GM19023 (cell line): ENCODE results near the gene AP2A1.

Source experiments
- ATAC-seq: cut with Tn5 transposase; IDR thresholded peaks from one replicate; pipeline ENCODE4 v1.9.1; 2021; ENCODE audit warnings: mild to moderate bottlenecking, moderate library complexity; ENCODE audit not compliant: unreplicated experiment

Gene AP2A1

DNA sequence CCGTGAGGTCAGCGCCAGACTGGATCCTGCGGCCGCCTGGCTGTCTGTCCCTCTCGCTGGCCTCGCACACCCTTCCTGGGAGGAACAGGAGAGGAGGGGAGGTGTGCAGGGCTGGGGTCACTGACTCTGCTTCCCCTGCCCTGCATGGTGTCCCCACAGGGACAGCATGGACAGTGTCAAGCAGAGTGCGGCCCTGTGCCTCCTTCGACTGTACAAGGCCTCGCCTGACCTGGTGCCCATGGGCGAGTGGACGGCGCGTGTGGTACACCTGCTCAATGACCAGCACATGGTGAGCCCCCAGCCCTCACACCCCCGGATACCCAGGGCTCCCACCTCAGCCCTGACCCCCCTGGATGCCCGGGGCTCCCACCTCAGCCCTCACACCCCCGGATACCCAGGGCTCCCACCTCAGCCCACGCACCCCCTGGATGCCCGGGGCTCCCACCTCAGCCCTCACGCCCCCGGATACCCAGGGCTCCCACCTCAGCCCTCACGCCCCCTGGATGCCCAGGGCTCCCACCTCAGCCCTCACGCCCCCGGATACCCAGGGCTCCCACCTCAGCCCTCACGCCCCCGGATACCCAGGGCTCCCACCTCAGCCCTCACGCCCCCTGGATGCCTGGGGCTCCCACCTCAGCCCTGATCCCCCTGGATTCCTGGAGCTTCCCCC is 25.1 kb downstream of the AP2A1 start:
- no peak for ATAC-seq

GRCh38 chr19:49792829-49793560 is 26.2 kb downstream of the AP2A1 start:
- ATAC-seq: no peak

- ATAC-seq: no peak
Measured at GRCh38 chr19:49793561-49793840, 26.7 kb downstream of the AP2A1 start.

DNA sequence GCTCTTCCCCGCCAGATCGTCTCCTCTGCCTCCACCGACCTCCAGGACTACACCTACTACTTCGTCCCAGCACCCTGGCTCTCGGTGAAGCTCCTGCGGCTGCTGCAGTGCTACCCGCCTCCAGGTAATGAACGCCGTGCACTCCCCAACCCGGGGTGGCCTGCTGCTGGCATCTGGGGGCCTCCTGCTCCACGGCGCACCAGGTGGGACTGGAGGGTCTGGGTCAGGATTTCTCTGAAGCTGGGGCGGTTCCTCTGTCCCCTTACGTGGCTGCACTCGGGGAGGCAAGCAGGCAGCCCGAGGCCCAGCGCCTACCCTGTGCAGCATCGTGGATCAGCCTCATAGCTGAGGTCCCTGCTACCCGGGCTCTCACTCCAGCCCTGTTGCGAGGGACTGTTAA is 28.8 kb downstream of the AP2A1 start:
- no peak for ATAC-seq

DNA sequence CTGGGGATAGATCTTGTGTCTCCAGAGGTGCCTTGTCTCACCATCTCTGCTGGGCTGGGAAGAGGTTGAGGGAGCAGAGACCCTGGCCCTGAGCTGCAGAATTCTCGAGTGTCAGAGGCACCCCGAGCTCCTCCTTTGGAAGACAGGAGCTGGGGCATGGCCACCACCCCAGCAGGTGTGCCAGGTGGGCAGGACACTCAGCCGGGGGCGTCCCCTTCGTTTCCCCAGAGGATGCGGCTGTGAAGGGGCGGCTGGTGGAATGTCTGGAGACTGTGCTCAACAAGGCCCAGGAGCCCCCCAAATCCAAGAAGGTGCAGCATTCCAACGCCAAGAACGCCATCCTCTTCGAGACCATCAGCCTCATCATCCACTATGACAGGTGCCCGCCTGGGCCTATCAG is 31.8 kb downstream of the AP2A1 start:
- ATAC-seq: no peak

DNA sequence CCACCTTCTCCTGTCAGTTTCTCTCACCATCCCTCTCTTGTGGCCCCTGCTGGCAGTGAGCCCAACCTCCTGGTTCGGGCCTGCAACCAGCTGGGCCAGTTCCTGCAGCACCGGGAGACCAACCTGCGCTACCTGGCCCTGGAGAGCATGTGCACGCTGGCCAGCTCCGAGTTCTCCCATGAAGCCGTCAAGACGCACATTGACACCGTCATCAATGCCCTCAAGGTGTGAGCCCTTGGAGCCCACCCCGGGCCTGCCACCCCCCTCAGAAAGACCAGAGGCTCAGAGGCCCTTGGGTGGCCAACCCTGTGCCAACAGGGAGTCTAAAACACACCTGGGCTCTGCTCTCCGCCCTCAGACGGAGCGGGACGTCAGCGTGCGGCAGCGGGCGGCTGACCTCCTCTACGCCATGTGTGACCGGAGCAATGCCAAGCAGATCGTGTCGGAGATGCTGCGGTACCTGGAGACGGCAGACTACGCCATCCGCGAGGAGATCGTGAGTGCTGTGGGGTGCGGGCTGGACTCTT is 32.5 kb downstream of the AP2A1 start:
- ATAC-seq: no peak

DNA sequence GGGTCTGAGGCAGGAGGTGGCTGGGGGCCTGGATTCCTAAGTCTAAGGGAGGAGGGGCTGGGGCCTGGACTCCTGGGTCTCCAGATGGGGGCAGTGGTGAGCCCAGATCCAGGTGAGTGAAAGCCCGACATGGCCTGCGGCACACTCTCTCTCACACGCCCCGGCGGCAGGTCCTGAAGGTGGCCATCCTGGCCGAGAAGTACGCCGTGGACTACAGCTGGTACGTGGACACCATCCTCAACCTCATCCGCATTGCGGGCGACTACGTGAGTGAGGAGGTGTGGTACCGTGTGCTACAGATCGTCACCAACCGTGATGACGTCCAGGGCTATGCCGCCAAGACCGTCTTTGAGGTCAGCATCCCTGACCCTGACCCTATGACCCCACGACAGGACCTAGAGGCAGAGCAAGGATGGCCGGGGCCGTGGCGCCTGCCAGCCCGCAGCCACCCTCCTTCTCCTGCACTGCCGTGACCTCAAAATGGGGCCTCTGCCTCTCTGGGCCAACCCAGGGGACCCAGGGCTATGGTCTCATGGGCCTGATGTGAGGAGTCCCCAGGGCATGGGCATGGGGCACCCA is 33.1 kb downstream of the AP2A1 start:
- ATAC-seq: no peak

DNA sequence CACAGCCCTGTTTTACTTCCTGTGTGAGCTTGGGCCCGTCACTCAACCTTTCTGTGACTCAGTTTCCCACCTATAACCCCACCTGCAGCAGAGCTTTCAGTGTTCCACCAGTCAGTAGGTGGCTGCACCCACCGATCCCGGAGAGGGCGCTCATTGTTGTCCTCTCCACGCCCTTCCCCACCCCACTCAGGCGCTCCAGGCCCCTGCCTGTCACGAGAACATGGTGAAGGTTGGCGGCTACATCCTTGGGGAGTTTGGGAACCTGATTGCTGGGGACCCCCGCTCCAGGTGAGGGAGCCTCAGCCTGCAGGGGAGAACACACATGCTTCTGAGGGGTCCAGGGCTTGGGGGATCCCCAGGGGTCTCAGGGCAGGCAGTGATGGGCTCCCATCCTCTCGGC is 34.0 kb downstream of the AP2A1 start:
- ATAC-seq: no peak

GRCh38 chr19:49801401-49801888 is 34.6 kb downstream of the AP2A1 start:
- no peak for ATAC-seq

DNA sequence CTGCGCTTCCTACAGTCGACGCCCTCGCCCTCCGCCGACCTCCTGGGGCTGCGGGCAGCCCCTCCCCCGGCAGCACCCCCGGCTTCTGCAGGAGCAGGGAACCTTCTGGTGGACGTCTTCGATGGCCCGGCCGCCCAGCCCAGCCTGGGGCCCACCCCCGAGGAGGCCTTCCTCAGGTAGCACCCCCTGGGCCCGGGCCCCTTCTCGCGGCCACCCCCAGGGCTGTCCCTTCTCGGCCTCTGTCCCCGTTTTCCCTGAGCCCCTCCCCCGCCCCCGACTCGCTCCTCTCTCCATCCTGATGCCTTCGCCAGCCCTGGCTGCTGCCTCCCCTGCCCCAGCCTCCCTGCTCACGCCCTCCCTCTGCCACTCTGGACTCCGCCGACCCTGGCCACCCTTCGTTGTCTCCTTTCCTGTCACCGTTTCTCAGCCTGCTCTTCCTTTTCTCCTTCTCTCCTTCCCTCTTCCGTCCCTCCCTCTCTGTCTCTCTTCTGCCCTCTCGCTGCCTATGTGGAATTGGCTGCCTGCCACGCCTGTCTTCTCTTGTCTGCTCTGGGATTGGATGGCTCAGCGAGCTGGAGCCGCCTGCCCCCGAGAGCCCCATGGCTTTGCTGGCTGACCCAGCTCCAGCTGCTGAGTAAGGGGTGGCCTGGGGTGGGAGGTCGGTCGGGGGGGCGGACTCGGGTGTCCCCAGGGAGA is 35.3 kb downstream of the AP2A1 start:
- no peak for ATAC-seq

DNA sequence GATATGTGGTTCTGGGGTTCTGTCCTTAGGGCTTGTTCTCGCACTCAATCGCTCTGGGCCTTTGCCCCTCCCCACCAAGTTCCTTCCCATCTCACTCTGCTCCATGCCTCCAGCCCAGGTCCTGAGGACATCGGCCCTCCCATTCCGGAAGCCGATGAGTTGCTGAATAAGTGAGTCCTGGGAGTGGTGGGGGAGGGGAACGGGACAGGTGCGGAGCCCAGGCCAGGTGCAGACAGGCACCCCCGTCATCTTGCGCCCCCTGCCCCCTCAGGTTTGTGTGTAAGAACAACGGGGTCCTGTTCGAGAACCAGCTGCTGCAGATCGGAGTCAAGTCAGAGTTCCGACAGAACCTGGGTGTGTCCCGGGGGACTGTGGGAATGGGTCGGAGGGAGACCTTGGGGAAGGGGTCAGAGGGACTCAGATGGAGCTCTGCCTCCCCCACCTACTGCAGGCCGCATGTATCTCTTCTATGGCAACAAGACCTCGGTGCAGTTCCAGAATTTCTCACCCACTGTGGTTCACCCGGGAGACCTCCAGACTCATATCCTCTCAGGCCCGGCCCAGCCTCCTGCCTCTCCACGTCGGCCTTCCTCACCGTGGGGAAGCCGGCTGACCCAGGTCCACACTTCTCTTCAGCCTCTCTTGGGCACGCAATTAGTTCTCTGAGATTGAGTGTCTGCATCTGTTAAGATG is 36.2 kb downstream of the AP2A1 start:
- no peak for ATAC-seq

DNA sequence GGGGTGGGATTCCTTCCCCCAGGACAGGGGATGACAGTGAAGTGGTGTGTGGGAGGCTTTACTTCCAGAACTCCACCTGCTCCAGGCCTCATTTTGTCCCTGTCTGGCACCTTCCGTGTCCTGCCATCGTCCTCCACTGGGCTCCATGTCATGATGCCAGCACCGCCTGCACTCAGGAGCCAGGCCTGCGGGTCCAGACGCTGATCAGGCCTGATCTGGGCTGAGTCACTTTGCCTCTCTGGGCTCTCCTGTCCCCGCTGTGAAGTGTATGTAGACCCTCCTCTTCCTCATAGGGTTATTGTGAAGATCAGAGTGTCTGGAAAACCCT is 36.7 kb downstream of the AP2A1 start:
- ATAC-seq: no peak

DNA sequence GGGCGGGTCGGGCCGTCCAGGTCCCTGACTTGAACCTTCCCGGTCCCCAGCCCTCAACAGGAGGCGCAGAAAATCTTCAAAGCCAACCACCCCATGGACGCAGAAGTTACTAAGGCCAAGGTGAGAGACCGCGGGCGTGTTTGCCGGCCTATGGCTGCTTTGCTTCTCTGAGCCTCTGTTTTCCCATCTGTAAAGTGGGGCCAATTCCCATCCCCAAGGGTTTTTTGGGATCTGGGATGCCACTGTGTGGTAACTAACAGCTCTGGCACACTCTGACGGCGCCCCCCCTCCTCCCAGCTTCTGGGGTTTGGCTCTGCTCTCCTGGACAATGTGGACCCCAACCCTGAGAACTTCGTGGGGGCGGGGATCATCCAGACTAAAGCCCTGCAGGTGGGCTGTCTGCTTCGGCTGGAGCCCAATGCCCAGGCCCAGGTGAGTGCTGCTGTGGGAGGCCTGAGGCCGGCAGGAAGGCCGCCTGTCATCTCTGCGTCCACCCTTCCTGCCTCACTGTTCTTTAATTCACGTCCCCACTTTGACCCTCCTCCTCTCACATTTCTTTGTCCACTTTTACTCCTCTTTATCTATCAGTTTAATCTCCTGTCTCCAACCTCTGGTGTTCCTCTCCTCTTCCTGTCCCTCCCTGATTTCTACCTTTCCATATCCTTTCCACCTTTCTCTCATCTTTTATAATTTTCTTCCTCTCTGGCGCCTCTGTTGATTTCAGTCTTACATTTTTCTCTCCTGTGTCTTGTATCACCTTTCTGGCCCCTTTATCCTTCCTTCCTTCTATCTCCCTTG is 39.2 kb downstream of the AP2A1 start:
- ATAC-seq: no peak

DNA sequence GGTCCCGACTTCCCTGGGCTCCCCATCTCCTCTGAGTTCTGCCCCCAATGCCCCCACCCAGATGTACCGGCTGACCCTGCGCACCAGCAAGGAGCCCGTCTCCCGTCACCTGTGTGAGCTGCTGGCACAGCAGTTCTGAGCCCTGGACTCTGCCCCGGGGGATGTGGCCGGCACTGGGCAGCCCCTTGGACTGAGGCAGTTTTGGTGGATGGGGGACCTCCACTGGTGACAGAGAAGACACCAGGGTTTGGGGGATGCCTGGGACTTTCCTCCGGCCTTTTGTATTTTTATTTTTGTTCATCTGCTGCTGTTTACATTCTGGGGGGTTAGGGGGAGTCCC is 39.8 kb downstream of the AP2A1 start:
- ATAC-seq: no peak

GRCh38 chr19:49807058-49807903 is 40.5 kb downstream of the AP2A1 start:
- no peak for ATAC-seq

GRCh38 chr19:49807904-49808675 is 41.3 kb downstream of the AP2A1 start:
- ATAC-seq: no peak

GRCh38 chr19:49808711-49809159 is 41.9 kb downstream of the AP2A1 start:
- no peak for ATAC-seq

DNA sequence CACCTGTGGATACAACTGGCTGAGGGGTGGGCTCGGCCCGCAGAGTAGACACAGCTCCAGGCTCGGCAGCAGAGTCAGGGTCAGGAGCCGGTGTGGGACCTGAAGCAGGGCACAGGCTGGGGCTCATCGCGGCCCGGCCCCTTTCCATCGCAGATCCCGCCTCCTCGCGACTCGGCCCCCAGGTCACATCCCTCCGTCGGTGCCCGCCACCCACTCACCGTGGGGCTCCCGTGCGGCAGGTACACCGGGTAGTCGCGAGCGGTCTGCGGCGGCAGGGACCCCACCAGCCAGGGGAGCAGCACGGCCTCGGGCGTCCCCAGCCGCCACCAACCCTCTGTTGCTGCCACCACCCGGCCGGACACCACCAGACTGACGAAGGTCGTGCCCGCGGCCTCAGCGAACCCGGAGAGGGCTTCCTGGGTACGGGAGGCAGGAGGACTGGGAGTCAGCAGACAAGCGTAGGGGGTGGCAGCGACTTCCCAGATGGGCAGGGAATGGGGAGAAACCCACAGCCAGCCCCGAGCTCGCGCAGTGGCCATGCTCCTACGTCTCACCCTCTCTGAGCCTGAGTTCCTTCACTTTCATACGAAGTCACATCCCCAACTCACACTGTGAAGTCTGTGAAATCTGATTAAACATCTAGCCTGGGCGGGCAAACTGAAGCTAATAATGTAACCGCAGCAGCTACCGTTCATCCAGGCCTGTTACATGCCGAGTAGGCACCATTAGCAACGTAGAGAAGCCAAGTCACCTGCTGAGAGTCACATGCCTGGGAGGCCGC is 42.5 kb downstream of the AP2A1 start:
- ATAC-seq: no peak
